Measurements from ENCODE around the gene LILRB1. TPM values are rescaled to one million over a fixed set of nuclear protein-coding genes. Genes with fewer than 3 reads are reported as not detected.

The LILRB1 gene
- total and polyA plus RNA-seq, 9 of the 15 experiments (the other 6 are each of a cell fraction or from before 2014, with no cell fraction given) = not detected

DNA sequence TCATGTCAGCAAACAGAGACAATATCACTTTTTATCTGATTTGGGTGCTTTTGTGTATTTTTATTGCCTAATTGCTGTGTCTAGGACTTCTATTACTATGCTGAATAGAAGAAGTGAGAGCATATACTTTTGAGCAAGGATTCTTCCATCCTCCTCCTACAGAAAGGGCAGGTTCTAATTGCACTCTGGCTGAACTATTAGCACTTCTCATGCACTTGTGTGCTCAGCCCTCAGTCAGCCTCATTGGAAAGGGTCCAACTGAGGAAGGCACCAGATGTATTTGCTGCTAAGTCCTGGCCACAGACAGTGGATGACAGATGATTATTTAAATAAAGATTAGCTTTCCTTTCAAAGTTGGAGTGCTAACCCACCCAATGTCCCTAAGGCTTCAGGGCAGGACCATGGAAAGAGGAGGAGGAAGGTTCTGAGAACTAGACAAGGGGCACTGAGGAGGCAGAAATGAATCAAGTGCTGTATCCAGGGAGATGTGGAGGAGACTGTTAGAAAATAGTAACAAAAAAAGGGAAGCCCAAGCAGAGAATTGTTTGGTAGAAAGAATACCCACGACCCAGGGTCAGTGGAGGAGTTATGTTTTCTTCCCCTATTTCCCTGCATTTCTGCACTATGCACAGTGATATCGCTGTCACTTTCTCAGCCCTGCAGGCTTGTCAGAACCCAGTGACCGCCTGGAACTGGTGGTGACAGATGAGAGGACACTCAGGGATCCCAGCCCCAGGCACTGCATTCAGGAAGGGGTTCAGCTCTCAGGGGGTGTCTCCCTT lies 40.5 kb downstream of the LILRB1 start (continued):
- TF ChIP-seq, protein P1, sequence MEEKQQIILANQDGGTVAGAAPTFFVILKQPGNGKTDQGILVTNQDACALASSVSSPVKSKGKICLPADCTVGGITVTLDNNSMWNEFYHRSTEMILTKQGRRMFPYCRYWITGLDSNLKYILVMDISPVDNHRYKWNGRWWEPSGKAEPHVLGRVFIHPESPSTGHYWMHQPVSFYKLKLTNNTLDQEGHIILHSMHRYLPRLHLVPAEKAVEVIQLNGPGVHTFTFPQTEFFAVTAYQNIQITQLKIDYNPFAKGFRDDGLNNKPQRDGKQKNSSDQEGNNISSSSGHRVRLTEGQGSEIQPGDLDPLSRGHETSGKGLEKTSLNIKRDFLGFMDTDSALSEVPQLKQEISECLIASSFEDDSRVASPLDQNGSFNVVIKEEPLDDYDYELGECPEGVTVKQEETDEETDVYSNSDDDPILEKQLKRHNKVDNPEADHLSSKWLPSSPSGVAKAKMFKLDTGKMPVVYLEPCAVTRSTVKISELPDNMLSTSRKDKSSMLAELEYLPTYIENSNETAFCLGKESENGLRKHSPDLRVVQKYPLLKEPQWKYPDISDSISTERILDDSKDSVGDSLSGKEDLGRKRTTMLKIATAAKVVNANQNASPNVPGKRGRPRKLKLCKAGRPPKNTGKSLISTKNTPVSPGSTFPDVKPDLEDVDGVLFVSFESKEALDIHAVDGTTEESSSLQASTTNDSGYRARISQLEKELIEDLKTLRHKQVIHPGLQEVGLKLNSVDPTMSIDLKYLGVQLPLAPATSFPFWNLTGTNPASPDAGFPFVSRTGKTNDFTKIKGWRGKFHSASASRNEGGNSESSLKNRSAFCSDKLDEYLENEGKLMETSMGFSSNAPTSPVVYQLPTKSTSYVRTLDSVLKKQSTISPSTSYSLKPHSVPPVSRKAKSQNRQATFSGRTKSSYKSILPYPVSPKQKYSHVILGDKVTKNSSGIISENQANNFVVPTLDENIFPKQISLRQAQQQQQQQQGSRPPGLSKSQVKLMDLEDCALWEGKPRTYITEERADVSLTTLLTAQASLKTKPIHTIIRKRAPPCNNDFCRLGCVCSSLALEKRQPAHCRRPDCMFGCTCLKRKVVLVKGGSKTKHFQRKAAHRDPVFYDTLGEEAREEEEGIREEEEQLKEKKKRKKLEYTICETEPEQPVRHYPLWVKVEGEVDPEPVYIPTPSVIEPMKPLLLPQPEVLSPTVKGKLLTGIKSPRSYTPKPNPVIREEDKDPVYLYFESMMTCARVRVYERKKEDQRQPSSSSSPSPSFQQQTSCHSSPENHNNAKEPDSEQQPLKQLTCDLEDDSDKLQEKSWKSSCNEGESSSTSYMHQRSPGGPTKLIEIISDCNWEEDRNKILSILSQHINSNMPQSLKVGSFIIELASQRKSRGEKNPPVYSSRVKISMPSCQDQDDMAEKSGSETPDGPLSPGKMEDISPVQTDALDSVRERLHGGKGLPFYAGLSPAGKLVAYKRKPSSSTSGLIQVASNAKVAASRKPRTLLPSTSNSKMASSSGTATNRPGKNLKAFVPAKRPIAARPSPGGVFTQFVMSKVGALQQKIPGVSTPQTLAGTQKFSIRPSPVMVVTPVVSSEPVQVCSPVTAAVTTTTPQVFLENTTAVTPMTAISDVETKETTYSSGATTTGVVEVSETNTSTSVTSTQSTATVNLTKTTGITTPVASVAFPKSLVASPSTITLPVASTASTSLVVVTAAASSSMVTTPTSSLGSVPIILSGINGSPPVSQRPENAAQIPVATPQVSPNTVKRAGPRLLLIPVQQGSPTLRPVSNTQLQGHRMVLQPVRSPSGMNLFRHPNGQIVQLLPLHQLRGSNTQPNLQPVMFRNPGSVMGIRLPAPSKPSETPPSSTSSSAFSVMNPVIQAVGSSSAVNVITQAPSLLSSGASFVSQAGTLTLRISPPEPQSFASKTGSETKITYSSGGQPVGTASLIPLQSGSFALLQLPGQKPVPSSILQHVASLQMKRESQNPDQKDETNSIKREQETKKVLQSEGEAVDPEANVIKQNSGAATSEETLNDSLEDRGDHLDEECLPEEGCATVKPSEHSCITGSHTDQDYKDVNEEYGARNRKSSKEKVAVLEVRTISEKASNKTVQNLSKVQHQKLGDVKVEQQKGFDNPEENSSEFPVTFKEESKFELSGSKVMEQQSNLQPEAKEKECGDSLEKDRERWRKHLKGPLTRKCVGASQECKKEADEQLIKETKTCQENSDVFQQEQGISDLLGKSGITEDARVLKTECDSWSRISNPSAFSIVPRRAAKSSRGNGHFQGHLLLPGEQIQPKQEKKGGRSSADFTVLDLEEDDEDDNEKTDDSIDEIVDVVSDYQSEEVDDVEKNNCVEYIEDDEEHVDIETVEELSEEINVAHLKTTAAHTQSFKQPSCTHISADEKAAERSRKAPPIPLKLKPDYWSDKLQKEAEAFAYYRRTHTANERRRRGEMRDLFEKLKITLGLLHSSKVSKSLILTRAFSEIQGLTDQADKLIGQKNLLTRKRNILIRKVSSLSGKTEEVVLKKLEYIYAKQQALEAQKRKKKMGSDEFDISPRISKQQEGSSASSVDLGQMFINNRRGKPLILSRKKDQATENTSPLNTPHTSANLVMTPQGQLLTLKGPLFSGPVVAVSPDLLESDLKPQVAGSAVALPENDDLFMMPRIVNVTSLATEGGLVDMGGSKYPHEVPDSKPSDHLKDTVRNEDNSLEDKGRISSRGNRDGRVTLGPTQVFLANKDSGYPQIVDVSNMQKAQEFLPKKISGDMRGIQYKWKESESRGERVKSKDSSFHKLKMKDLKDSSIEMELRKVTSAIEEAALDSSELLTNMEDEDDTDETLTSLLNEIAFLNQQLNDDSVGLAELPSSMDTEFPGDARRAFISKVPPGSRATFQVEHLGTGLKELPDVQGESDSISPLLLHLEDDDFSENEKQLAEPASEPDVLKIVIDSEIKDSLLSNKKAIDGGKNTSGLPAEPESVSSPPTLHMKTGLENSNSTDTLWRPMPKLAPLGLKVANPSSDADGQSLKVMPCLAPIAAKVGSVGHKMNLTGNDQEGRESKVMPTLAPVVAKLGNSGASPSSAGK (IDR thresholded peaks at IDR 0.05) = no peak
